ENCODE data around the gene BTBD10.

The BTBD10 gene

GRCh38 chr11:13373216-13373615, 89.8 kb downstream of the BTBD10 start:
- no peak for DNase-seq

GRCh38 chr11:13368041-13368446, 95.0 kb downstream of the BTBD10 start:
- no peak for DNase-seq

GRCh38 chr11:13367115-13367514, 95.9 kb downstream of the BTBD10 start:
- no peak for DNase-seq

- no peak for DNase-seq
These were observed 96.6 kb downstream of the BTBD10 start for GRCh38 chr11:13366266-13367026.

GRCh38 chr11:13364388-13364787, 98.6 kb downstream of the BTBD10 start:
- no peak for DNase-seq

GRCh38 chr11:13362596-13363109, 100.4 kb downstream of the BTBD10 start:
- no peak for DNase-seq

- no peak for DNase-seq
These were observed 104.3 kb downstream of the BTBD10 start for GRCh38 chr11:13358596-13359270.

- no peak for DNase-seq
These were observed 105.8 kb downstream of the BTBD10 start for GRCh38 chr11:13357232-13357631.

- DNase-seq = no peak
These were observed 107.8 kb downstream of the BTBD10 start for GRCh38 chr11:13355191-13355590.

GRCh38 chr11:13354335-13354734, 108.7 kb downstream of the BTBD10 start:
- DNase-seq = no peak

- DNase-seq = no peak
These were observed 110.3 kb downstream of the BTBD10 start for GRCh38 chr11:13352711-13353110.

- DNase-seq = no peak
These were observed 113.4 kb downstream of the BTBD10 start for GRCh38 chr11:13349581-13349980.

- no peak for DNase-seq
These were observed 114.0 kb downstream of the BTBD10 start for GRCh38 chr11:13349046-13349445.

- no peak for DNase-seq
These were observed 114.7 kb downstream of the BTBD10 start for GRCh38 chr11:13348305-13348704.

GRCh38 chr11:13347901-13348300, 115.1 kb downstream of the BTBD10 start:
- DNase-seq = no peak

- no peak for DNase-seq
These were observed 116.6 kb downstream of the BTBD10 start for GRCh38 chr11:13346470-13346869.

- no peak for DNase-seq
These were observed 118.2 kb downstream of the BTBD10 start for GRCh38 chr11:13344818-13345217.

GRCh38 chr11:13343931-13344717, 118.9 kb downstream of the BTBD10 start:
- DNase-seq = peak; percentile 75

GRCh38 chr11:13343067-13343466, 120.0 kb downstream of the BTBD10 start:
- no peak for DNase-seq

GRCh38 chr11:13341026-13341425, 122.0 kb downstream of the BTBD10 start:
- no peak for DNase-seq

GRCh38 chr11:13339195-13340153, 123.5 kb downstream of the BTBD10 start:
- no peak for DNase-seq

GRCh38 chr11:13338427-13339069, 124.5 kb downstream of the BTBD10 start:
- no peak for DNase-seq

All from femur (tissue), 1 donor.